ENCODE measurements around the gene RIBC2.

Gene RIBC2

GRCh38 chr22:45475851-45476514 is 62.5 kb downstream of the RIBC2 start:
- no peak for DNase-seq

- no peak for DNase-seq
Observed at GRCh38 chr22:45476814-45477213, 63.3 kb downstream of the RIBC2 start.

GRCh38 chr22:45477366-45478107 is 64.0 kb downstream of the RIBC2 start:
- no peak for DNase-seq

- no peak for DNase-seq
Observed at GRCh38 chr22:45478108-45478771, 64.7 kb downstream of the RIBC2 start.

- no peak for DNase-seq
Observed at GRCh38 chr22:45480717-45481116, 67.2 kb downstream of the RIBC2 start.

- no peak for DNase-seq
Observed at GRCh38 chr22:45481661-45482060, 68.2 kb downstream of the RIBC2 start.
